ENCODE data around the gene ZNF148. TPM values are rescaled to one million over a fixed set of nuclear protein-coding genes. Genes with fewer than 3 reads are reported as not detected.

Gene ZNF148
- total RNA-seq, 2 experiments from 2014 or later: 30.9 to 34.0 TPM

- no peak overlapping the region for H3K27ac ChIP-seq (ENCODE audit: low read depth in 1 of 2, low read length in 2 of 2)
- peaks cover 8% of the 10 kb centered on the region for H3K36me3 ChIP-seq (ENCODE audit: insufficient read depth, low read length)
- no peak for TF ChIP-seq CTCF (IDR thresholded peaks at IDR 0.05)
- no peak for ATAC-seq (ENCODE audit: poor library complexity)
- no peak overlapping the region for H3K4me3 ChIP-seq (ENCODE audit: low read length)
- H3K27me3 ChIP-seq (ENCODE audit: control insufficient read depth in 1 of 2, insufficient read depth in 2 of 2, low read length in 2 of 2): no peaks in the 10 kb centered on the region
- H3K9me3 Mint-ChIP-seq: peaks cover 6% of the 10 kb centered on the region
- DNase-seq: no peak
- ChIA-PET POLR2A (no interaction called here), CTCF (no interaction called here)
- peaks cover 0 to 11% of the 10 kb centered on the region in 2 experiments for H3K9me3 ChIP-seq (ENCODE audit: control insufficient read depth in 1 of 2, insufficient read depth in 1 of 2, low read length in 2 of 2)
- H3K4me1 ChIP-seq (ENCODE audit: insufficient read depth, low read length): no peaks in the 10 kb centered on the region
- H3K36me3 Mint-ChIP-seq (ENCODE audit: low read depth): peaks cover 76% of the 10 kb centered on the region
- H3K27me3 Mint-ChIP-seq: no peaks in the 10 kb centered on the region
- intact Hi-C loops (cut with DNase I, micrococcal nuclease): no loop called here
- no peak overlapping the region for H3K4me3 Mint-ChIP-seq
- no peak overlapping the region for H3K27ac Mint-ChIP-seq
- H3K4me1 Mint-ChIP-seq (ENCODE audit: low read depth): peaks cover 10% of the 10 kb centered on the region
Observed at GRCh38 chr3:125261031-125261430, 114.1 kb downstream of the ZNF148 start.

- no peak for ATAC-seq (ENCODE audit: poor library complexity)
- Mint-ChIP-seq H3K4me1 (ENCODE audit: low read depth) (peaks cover 4% of the 10 kb centered on the region), H3K36me3 (ENCODE audit: low read depth) (peaks cover 76% of the 10 kb centered on the region), H3K27me3 (no peaks in the 10 kb centered on the region), H3K27ac (no peak overlapping the region), H3K9me3 (peaks cover 6% of the 10 kb centered on the region), H3K4me3 (no peak overlapping the region)
- intact Hi-C loops (cut with DNase I, micrococcal nuclease): no loop called here
- TF ChIP-seq CTCF (IDR thresholded peaks at IDR 0.05): no peak
- CTCF ChIA-PET: no interaction called here
- no peak for DNase-seq
- no peaks in the 10 kb centered on the region for H3K4me1 ChIP-seq (ENCODE audit: insufficient read depth, low read length)
- no peak overlapping the region for H3K4me3 ChIP-seq (ENCODE audit: low read length)
- H3K36me3 ChIP-seq (ENCODE audit: insufficient read depth, low read length): peaks cover 8% of the 10 kb centered on the region
- no peak overlapping the region for H3K27ac ChIP-seq (ENCODE audit: low read depth in 1 of 2, low read length in 2 of 2)
- H3K27me3 ChIP-seq (ENCODE audit: control insufficient read depth in 1 of 2, insufficient read depth in 2 of 2, low read length in 2 of 2): no peaks in the 10 kb centered on the region
- peaks cover 0 to 12% of the 10 kb centered on the region in 2 experiments for H3K9me3 ChIP-seq (ENCODE audit: control insufficient read depth in 1 of 2, insufficient read depth in 1 of 2, low read length in 2 of 2)
- POLR2A ChIA-PET: no interaction called here
Observed at GRCh38 chr3:125260158-125260557, 115.0 kb downstream of the ZNF148 start.

- H3K4me1 ChIP-seq (ENCODE audit: insufficient read depth, low read length): no peaks in the 10 kb centered on the region
- H3K27me3 ChIP-seq (ENCODE audit: control insufficient read depth in 1 of 2, insufficient read depth in 2 of 2, low read length in 2 of 2): no peaks in the 10 kb centered on the region
- H3K27ac Mint-ChIP-seq: no peak overlapping the region
- peaks cover 6% of the 10 kb centered on the region for H3K9me3 Mint-ChIP-seq
- no peak overlapping the region for H3K4me3 ChIP-seq (ENCODE audit: low read length)
- peaks cover 2% of the 10 kb centered on the region for H3K36me3 ChIP-seq (ENCODE audit: insufficient read depth, low read length)
- TF ChIP-seq CTCF (IDR thresholded peaks at IDR 0.05): no peak
- H3K4me1 Mint-ChIP-seq (ENCODE audit: low read depth): peaks cover 4% of the 10 kb centered on the region
- intact Hi-C loops (cut with DNase I, micrococcal nuclease): no loop called here
- POLR2A ChIA-PET: no interaction called here
- H3K36me3 Mint-ChIP-seq (ENCODE audit: low read depth): peaks cover 78% of the 10 kb centered on the region
- H3K9me3 ChIP-seq (ENCODE audit: control insufficient read depth in 1 of 2, insufficient read depth in 1 of 2, low read length in 2 of 2): peaks cover 0 to 12% of the 10 kb centered on the region in 2 experiments
- CTCF ChIA-PET: no interaction called here
- H3K4me3 Mint-ChIP-seq: no peak overlapping the region
- DNase-seq (peak in 1 of 14 experiments; percentile 1), ATAC-seq (ENCODE audit: poor library complexity) (no peak)
- no peak overlapping the region for H3K27ac ChIP-seq (ENCODE audit: low read depth in 1 of 2, low read length in 2 of 2)
- H3K27me3 Mint-ChIP-seq: no peaks in the 10 kb centered on the region
Observed at GRCh38 chr3:125257536-125257935, 117.6 kb downstream of the ZNF148 start.

All from CD4-positive, alpha-beta T cell (primary cell).